Astrocyte of the cerebellum (primary cell): ENCODE results near the gene GRPR.

Experiments
- DNase-seq: peaks from one replicate; pipeline ENCODE4 v3.0.0-alpha.2; 2011; ENCODE audit warnings: low read depth
- H3K4me3 ChIP-seq: 2 replicates; pipeline ENCODE4 v1.5.1; 2011; ENCODE audit warnings: mild to moderate bottlenecking, low read depth, low read length, moderate library complexity
- CTCF ChIP-seq: IDR thresholded peaks from 2 replicates; pipeline ENCODE4 v1.5.1; 2012; ENCODE audit warnings: low read length, low read depth, moderate library complexity, mild to moderate bottlenecking; ENCODE audit errors: missing control alignments
- in situ Hi-C: cut with HindIII; loops from 2 replicates; pipeline ENCODE4 v1.10.0; 2017; ENCODE audit warnings: low sequenced_read_pairs

Gene GRPR

GRCh38 chrX:16185725-16186136, 62.4 kb downstream of the GRPR start:
- no peak for TF ChIP-seq CTCF
- no peak overlapping the region for H3K4me3 ChIP-seq
- in situ Hi-C loops = no loop called here
- peak; percentile 39 for DNase-seq

GRCh38 chrX:16186380-16187007, 63.1 kb downstream of the GRPR start:
- DNase-seq = no peak
- in situ Hi-C loops = no loop called here
- no peak for TF ChIP-seq CTCF
- H3K4me3 ChIP-seq = no peak overlapping the region

GRCh38 chrX:16187024-16187760, 63.8 kb downstream of the GRPR start:
- TF ChIP-seq CTCF = no peak
- H3K4me3 ChIP-seq = no peak overlapping the region
- in situ Hi-C loops = no loop called here
- DNase-seq = no peak

- TF ChIP-seq CTCF = no peak
- no peak for DNase-seq
- H3K4me3 ChIP-seq = no peak overlapping the region
- in situ Hi-C loops = no loop called here
These were observed 65.3 kb downstream of the GRPR start for GRCh38 chrX:16188687-16189086.

- TF ChIP-seq CTCF = no peak
- DNase-seq = no peak
- in situ Hi-C loops = no loop called here
- no peak overlapping the region for H3K4me3 ChIP-seq
These were observed 68.2 kb downstream of the GRPR start for GRCh38 chrX:16191605-16192004.

- in situ Hi-C loops = no loop called here
- TF ChIP-seq CTCF = no peak
- DNase-seq = no peak
- no peak overlapping the region for H3K4me3 ChIP-seq
These were observed 73.5 kb downstream of the GRPR start for GRCh38 chrX:16196829-16197228.
